ENCODE measurements around the gene ADGRA1.

DNA sequence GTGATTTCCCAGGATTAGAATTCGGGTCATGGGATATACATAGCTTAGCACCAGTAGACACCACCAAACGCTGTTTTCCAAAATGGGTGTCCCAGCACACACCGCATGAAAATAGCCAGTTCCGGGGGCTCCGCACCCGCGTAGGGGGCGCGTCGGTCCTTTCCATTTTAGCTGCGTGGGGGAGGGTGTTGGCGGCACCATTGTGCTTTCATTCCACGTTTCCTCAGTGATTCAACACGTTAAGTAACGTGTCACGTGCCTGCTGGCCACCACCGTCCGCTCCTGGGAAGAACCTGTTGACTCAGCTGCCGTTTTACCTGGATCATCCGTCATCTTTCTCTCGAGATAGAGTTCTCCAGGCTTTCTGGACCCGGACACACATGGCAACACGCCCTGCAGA, 25.6 kb upstream of the ADGRA1 start:
- TF ChIP-seq, protein P1, sequence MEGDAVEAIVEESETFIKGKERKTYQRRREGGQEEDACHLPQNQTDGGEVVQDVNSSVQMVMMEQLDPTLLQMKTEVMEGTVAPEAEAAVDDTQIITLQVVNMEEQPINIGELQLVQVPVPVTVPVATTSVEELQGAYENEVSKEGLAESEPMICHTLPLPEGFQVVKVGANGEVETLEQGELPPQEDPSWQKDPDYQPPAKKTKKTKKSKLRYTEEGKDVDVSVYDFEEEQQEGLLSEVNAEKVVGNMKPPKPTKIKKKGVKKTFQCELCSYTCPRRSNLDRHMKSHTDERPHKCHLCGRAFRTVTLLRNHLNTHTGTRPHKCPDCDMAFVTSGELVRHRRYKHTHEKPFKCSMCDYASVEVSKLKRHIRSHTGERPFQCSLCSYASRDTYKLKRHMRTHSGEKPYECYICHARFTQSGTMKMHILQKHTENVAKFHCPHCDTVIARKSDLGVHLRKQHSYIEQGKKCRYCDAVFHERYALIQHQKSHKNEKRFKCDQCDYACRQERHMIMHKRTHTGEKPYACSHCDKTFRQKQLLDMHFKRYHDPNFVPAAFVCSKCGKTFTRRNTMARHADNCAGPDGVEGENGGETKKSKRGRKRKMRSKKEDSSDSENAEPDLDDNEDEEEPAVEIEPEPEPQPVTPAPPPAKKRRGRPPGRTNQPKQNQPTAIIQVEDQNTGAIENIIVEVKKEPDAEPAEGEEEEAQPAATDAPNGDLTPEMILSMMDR (IDR thresholded peaks at IDR 0.05; ENCODE audit: low read length): no peak
- TF ChIP-seq EZH2phosphoT487 (IDR thresholded peaks at IDR 0.05; ENCODE audit: low read length) (no peak), EZH2 (optimal IDR thresholded peaks at IDR 0.05; ENCODE audit: low read depth, low read length) (no peak)

Measured in MM.1S (cell line).